OCI-LY1 (cell line): Measurements from ENCODE around the gene RFK.

ENCODE experiments used
- H2AFZ ChIP-seq: fragments of 200-600 bp; sonication (generic), shearing (Covaris generic); 2 replicates; pipeline ENCODE4 v1.6.0; 2014; ENCODE audit warnings: antibody characterized with exemption, mild to moderate bottlenecking, low read length
- H3F3A ChIP-seq: fragments of 200-600 bp; sonication (generic), shearing (Covaris generic); 2 replicates; pipeline ENCODE4 v1.6.0; 2014; ENCODE audit warnings: mild to moderate bottlenecking, antibody characterized with exemption, low read length, moderate library complexity; ENCODE audit not compliant: insufficient read depth
- H3K27ac ChIP-seq: fragments of 200-600 bp; sonication (generic); 2 replicates; pipeline ENCODE4 v1.5.1; 2014; ENCODE audit warnings: low read length, mixed run types, mild to moderate bottlenecking, low read depth; ENCODE audit not compliant: poor library complexity, severe bottlenecking
- H3K27me3 ChIP-seq: fragments of 200-600 bp; sonication (generic); 2 replicates; pipeline ENCODE4 v1.6.0; 2014; ENCODE audit warnings: antibody characterized with exemption, mild to moderate bottlenecking, low read length, moderate library complexity; ENCODE audit not compliant: insufficient read depth
- H3K36me3 ChIP-seq: fragments of 200-600 bp; sonication (generic); 2 replicates; pipeline ENCODE4 v1.6.1; 2014; ENCODE audit warnings: mild to moderate bottlenecking, antibody characterized with exemption, low read length, moderate library complexity, mixed read lengths; ENCODE audit not compliant: insufficient read depth
- H3K4me1 ChIP-seq: fragments of 200-600 bp; sonication (generic); 2 replicates; pipeline ENCODE4 v1.5.1; 2014; ENCODE audit warnings: mild to moderate bottlenecking, low read length, moderate library complexity; ENCODE audit not compliant: insufficient read depth, severe bottlenecking
- H3K4me2 ChIP-seq: fragments of 200-600 bp; sonication (generic), shearing (Covaris generic); 2 replicates; pipeline ENCODE4 v1.6.1; 2014; ENCODE audit warnings: low read length
- H3K4me3 ChIP-seq: fragments of 200-600 bp; sonication (generic); 2 replicates; pipeline ENCODE4 v1.5.1; 2014; ENCODE audit warnings: low read length, low read depth, mild to moderate bottlenecking, mixed read lengths; ENCODE audit not compliant: poor library complexity, severe bottlenecking
- H3K79me2 ChIP-seq: fragments of 200-600 bp; shearing (Covaris generic); 2 replicates; pipeline ENCODE4 v1.6.1; 2016; ENCODE audit warnings: mixed run types, low read length, mixed read lengths; ENCODE audit not compliant: insufficient read depth
- H3K9ac ChIP-seq: fragments of 200-600 bp; sonication (generic), shearing (Covaris generic); 2 replicates; pipeline ENCODE4 v1.6.1; 2014; ENCODE audit warnings: mild to moderate bottlenecking, low read length, mixed read lengths
- H3K9me2 ChIP-seq: fragments of 200-600 bp; sonication (generic), shearing (Covaris generic); 2 replicates; pipeline ENCODE4 v1.6.1; 2014; ENCODE audit warnings: low read depth, mild to moderate bottlenecking, low read length, mixed read lengths
- H3K9me3 ChIP-seq: fragments of 200-600 bp; shearing (Covaris generic); 2 replicates; pipeline ENCODE4 v1.6.1; 2014; ENCODE audit warnings: low read length, mixed read lengths
- H4K20me1 ChIP-seq: fragments of 200-600 bp; sonication (generic), shearing (Covaris generic); 2 replicates; pipeline ENCODE4 v1.6.0; 2016; ENCODE audit warnings: mild to moderate bottlenecking, low read length; ENCODE audit not compliant: insufficient read depth
- CTCF ChIP-seq: fragments of 200-600 bp; sonication (generic), shearing (Covaris generic); IDR thresholded peaks from 2 replicates; pipeline ENCODE4 v1.5.1; 2017; ENCODE audit warnings: mild to moderate bottlenecking, antibody characterized with exemption, low read length, moderate library complexity, mixed read lengths
- EZH2 ChIP-seq: fragments of 200-600 bp; sonication (generic), shearing (Covaris generic); IDR thresholded peaks from 2 replicates; pipeline ENCODE4 v1.8.0; 2017; ENCODE audit warnings: borderline replicate concordance, mixed run types, mild to moderate bottlenecking, antibody characterized with exemption, low read length, moderate library complexity, mixed read lengths

RFK gene

GRCh38 chr9:76372336-76372735 is 21.9 kb downstream of the RFK start:
- Histone ChIP-seq H2AFZ (no peak overlapping the region), H3F3A (peaks cover 11% of the 10 kb centered on the region; the same call in 1 of the 2 replicates), H3K27me3 (no peaks in the 10 kb centered on the region), H3K79me2 (no peaks in the 10 kb centered on the region), H3K4me2 (peak overlapping the region; percentile 46; the same call in 1 of the 2 replicates), H4K20me1 (no peaks in the 10 kb centered on the region), H3K4me3 (no peak overlapping the region), H3K9ac (peak overlapping the region; percentile 48), H3K36me3 (no peaks in the 10 kb centered on the region), H3K9me2 (no peaks in the 10 kb centered on the region), H3K27ac (peak overlapping the region; percentile 84), H3K9me3 (no peaks in the 10 kb centered on the region), H3K4me1 (peaks cover 57% of the 10 kb centered on the region)
- no peak for TF ChIP-seq EZH2
- TF ChIP-seq CTCF, result no peak

- Histone ChIP-seq H3K79me2 (no peaks in the 10 kb centered on the region), H3K4me1 (peaks cover 57% of the 10 kb centered on the region), H2AFZ (no peak overlapping the region), H3K4me3 (no peak overlapping the region), H3K9me3 (no peaks in the 10 kb centered on the region), H3K9ac (no peak overlapping the region), H3K27ac (peak overlapping the region; percentile 84), H3K4me2 (no peak overlapping the region), H3F3A (peaks cover 11% of the 10 kb centered on the region; the same call in 1 of the 2 replicates), H3K36me3 (no peaks in the 10 kb centered on the region), H4K20me1 (no peaks in the 10 kb centered on the region), H3K27me3 (no peaks in the 10 kb centered on the region), H3K9me2 (no peaks in the 10 kb centered on the region)
- TF ChIP-seq CTCF (no peak), EZH2 (no peak)
These were observed 22.3 kb downstream of the RFK start for GRCh38 chr9:76371901-76372300.

- H3K27ac ChIP-seq, result peak overlapping the region; percentile 95
- TF ChIP-seq EZH2, result no peak
- no peak for TF ChIP-seq CTCF
- no peak overlapping the region for H3K4me3 ChIP-seq
- H3K27me3 ChIP-seq, result no peaks in the 10 kb centered on the region
- H3K36me3 ChIP-seq, result no peaks in the 10 kb centered on the region
- peaks cover 11% of the 10 kb centered on the region; the same call in 1 of the 2 replicates for H3F3A ChIP-seq
- no peaks in the 10 kb centered on the region for H4K20me1 ChIP-seq
- H3K4me1 ChIP-seq, result peaks cover 60% of the 10 kb centered on the region
- no peaks in the 10 kb centered on the region for H3K9me2 ChIP-seq
- H3K9ac ChIP-seq, result peak overlapping the region; percentile 30; the same call in 1 of the 2 replicates
- no peaks in the 10 kb centered on the region for H3K79me2 ChIP-seq
- H3K4me2 ChIP-seq, result peak overlapping the region; percentile 35; the same call in 1 of the 2 replicates
- H3K9me3 ChIP-seq, result no peaks in the 10 kb centered on the region
- no peak overlapping the region for H2AFZ ChIP-seq
These were observed 23.7 kb downstream of the RFK start for GRCh38 chr9:76370396-76371023.
